Astrocyte (in vitro differentiated cells and primary cell): Measurements from ENCODE around the gene ULK4. TPM values are rescaled to one million over a fixed set of nuclear protein-coding genes. Genes with fewer than 3 reads are reported as not detected.

Experiments used
- DNase-seq: peaks from one replicate; pipeline ENCODE4 v3.0.0-alpha.2; 2010; ENCODE audit warnings: low read depth
- FAIRE-seq: peaks from 2 replicates; lab custom pipeline; 2011; peaks lifted over from hg19 to GRCh38; lab: Jason Lieb, UNC
- H2AFZ ChIP-seq: 2 replicates; pipeline ENCODE4 v1.6.0; 2012; ENCODE audit warnings: low read depth, low read length, inconsistent platforms
- H3K27ac ChIP-seq: 2 replicates; pipeline ENCODE4 v1.5.1; 2011; ENCODE audit warnings: low read depth, low read length, inconsistent platforms
- H3K27me3 ChIP-seq: 2 replicates; pipeline ENCODE4 v1.6.0; 2011; ENCODE audit warnings: low read length, inconsistent platforms; ENCODE audit not compliant: insufficient read depth
- H3K36me3 ChIP-seq: 2 replicates; pipeline ENCODE4 v1.5.1; 2011; ENCODE audit warnings: low read length, inconsistent platforms; ENCODE audit not compliant: insufficient read depth
- H3K4me1 ChIP-seq: 2 replicates; pipeline ENCODE4 v1.5.1; 2011; ENCODE audit warnings: low read length, inconsistent platforms; ENCODE audit not compliant: insufficient read depth
- H3K4me2 ChIP-seq: 2 replicates; pipeline ENCODE4 v1.6.0; 2012; ENCODE audit warnings: low read length, inconsistent platforms
- H3K4me3 ChIP-seq: 2 replicates; pipeline ENCODE4 v1.5.1; 2011; ENCODE audit warnings: low read depth, mild to moderate bottlenecking, low read length, inconsistent platforms; ENCODE audit not compliant: insufficient read depth
- H3K79me2 ChIP-seq: 2 replicates; pipeline ENCODE4 v1.6.0; 2012; ENCODE audit warnings: mild to moderate bottlenecking, low read length, inconsistent platforms; ENCODE audit not compliant: insufficient read depth
- H3K9ac ChIP-seq: 2 replicates; pipeline ENCODE4 v1.6.0; 2012; ENCODE audit warnings: mild to moderate bottlenecking, low read length, inconsistent platforms
- H3K9me3 ChIP-seq: 2 replicates; pipeline ENCODE4 v1.5.1; 2012; ENCODE audit warnings: low read depth, mild to moderate bottlenecking, low read length, inconsistent platforms; ENCODE audit not compliant: insufficient read depth
- H4K20me1 ChIP-seq: 2 replicates; pipeline ENCODE4 v1.6.0; 2012; ENCODE audit warnings: low read length, inconsistent platforms; ENCODE audit not compliant: insufficient read depth
- H3K27ac Mint-ChIP-seq: one replicate; pipeline ENCODE4 v1.8.0; 2021; ENCODE audit warnings: mild to moderate bottlenecking, mixed read lengths; ENCODE audit not compliant: unreplicated experiment
- H3K27me3 Mint-ChIP-seq: one replicate; pipeline ENCODE4 v1.8.0; 2021; ENCODE audit warnings: low read depth, mixed read lengths; ENCODE audit not compliant: unreplicated experiment
- H3K36me3 Mint-ChIP-seq: one replicate; pipeline ENCODE4 v1.8.0; 2021; ENCODE audit warnings: low read depth, mixed read lengths; ENCODE audit not compliant: unreplicated experiment
- H3K4me1 Mint-ChIP-seq: one replicate; pipeline ENCODE4 v1.8.0; 2021; ENCODE audit warnings: low read depth, mixed read lengths; ENCODE audit not compliant: unreplicated experiment
- H3K4me3 Mint-ChIP-seq: one replicate; pipeline ENCODE4 v1.8.0; 2021; ENCODE audit warnings: mild to moderate bottlenecking, moderate library complexity, mixed read lengths; ENCODE audit not compliant: unreplicated experiment
- H3K9me3 Mint-ChIP-seq: one replicate; pipeline ENCODE4 v1.8.0; 2021; ENCODE audit warnings: mild to moderate bottlenecking, mixed read lengths; ENCODE audit not compliant: unreplicated experiment
- EZH2 ChIP-seq: IDR thresholded peaks from 2 replicates; pipeline ENCODE4 v1.6.1; 2012; ENCODE audit warnings: mild to moderate bottlenecking, low read length, inconsistent platforms; ENCODE audit not compliant: insufficient read depth
- total RNA-seq: library from RNA; stranded (reverse); gene quantifications from 2 replicates; pipeline ENCODE4 v1.2.1, GENCODE V29; 2021
- TF ChIP-seq, protein P1 (sequence below): IDR thresholded peaks from 2 replicates; pipeline ENCODE4 v1.5.1; 2011; ENCODE audit warnings: low read depth, mild to moderate bottlenecking, inconsistent platforms, low read length, moderate library complexity; ENCODE audit not compliant: insufficient read depth

ULK4 gene
- total RNA-seq, 1 donor from 2014 or later = 6.6 TPM

DNA sequence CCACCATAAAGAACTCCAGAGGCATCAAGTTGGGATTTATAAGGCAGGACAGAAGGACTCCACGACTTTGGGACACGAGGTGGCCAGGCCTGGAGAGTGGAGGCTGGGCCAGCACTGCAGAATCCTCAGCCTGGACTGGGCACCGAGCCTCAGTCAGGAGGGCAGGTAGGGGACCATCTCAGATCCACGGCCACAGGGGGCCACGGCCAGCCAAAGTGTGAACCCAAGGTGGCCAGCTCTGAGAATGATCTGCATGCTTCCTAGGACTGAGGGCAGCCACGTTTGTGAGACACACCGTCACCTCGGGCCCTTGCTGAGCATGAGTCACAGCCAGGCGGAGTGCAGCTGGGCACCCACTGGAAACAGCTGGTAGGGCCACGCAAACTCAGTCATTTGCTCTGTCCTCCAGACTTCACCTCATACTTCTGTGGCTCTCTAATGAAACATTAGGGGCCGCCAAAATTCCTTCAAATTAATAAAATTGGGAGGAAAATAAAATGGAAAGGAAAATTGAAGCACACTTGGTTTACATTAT lies 696.8 kb downstream of the ULK4 start:
- no peaks in the 10 kb centered on the region for H4K20me1 ChIP-seq
- H2AFZ ChIP-seq = peak overlapping the region; percentile 19

DNA sequence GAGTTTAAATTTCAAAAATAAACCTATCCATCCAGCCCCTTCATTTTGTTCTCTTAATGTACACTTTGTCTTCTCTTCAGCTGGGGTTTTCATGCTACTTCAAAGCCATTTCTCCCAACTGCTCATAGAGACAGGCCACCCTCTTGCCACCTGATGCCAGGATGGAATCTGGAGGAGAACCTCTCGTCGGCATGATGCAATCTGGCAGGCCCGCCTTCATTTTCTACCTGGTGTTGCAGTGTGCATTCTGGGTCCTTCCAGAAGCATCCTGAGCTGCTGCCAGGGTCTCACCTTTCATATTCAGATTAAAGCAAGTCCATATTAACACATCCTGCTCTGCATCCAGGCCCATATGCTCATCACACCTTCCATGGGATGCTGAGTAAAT lies 701.8 kb downstream of the ULK4 start:
- Mint-ChIP-seq H3K27ac (no peak overlapping the region), H3K27me3 (no peaks in the 10 kb centered on the region), H3K4me1 (peaks cover 9% of the 10 kb centered on the region), H3K4me3 (no peak overlapping the region), H3K36me3 (peaks cover 7% of the 10 kb centered on the region), H3K9me3 (peaks cover 4% of the 10 kb centered on the region)
- Histone ChIP-seq H3K4me2 (no peak overlapping the region), H3K27me3 (no peaks in the 10 kb centered on the region), H2AFZ (no peak overlapping the region), H3K9me3 (no peaks in the 10 kb centered on the region), H3K9ac (no peak overlapping the region), H3K4me1 (peaks cover 9% of the 10 kb centered on the region), H3K79me2 (no peaks in the 10 kb centered on the region), H3K4me3 (no peak overlapping the region), H3K36me3 (no peaks in the 10 kb centered on the region), H3K27ac (no peak overlapping the region), H4K20me1 (no peaks in the 10 kb centered on the region)
- no peak for DNase-seq
- no peak for TF ChIP-seq EZH2
- TF ChIP-seq, protein P1, sequence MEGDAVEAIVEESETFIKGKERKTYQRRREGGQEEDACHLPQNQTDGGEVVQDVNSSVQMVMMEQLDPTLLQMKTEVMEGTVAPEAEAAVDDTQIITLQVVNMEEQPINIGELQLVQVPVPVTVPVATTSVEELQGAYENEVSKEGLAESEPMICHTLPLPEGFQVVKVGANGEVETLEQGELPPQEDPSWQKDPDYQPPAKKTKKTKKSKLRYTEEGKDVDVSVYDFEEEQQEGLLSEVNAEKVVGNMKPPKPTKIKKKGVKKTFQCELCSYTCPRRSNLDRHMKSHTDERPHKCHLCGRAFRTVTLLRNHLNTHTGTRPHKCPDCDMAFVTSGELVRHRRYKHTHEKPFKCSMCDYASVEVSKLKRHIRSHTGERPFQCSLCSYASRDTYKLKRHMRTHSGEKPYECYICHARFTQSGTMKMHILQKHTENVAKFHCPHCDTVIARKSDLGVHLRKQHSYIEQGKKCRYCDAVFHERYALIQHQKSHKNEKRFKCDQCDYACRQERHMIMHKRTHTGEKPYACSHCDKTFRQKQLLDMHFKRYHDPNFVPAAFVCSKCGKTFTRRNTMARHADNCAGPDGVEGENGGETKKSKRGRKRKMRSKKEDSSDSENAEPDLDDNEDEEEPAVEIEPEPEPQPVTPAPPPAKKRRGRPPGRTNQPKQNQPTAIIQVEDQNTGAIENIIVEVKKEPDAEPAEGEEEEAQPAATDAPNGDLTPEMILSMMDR = no peak
- FAIRE-seq = no peak

More for the DNA sequence above, 696.8 kb downstream of the ULK4 start:
- no peak for TF ChIP-seq EZH2
- TF ChIP-seq, protein P1 = no peak
- peak; percentile 67 for DNase-seq
- no peaks in the 10 kb centered on the region for H3K36me3 ChIP-seq
- H3K4me3 ChIP-seq = no peak overlapping the region
- Mint-ChIP-seq H3K4me1 (peaks cover 18% of the 10 kb centered on the region), H3K9me3 (peaks cover 4% of the 10 kb centered on the region), H3K27ac (no peak overlapping the region), H3K27me3 (no peaks in the 10 kb centered on the region), H3K36me3 (peaks cover 7% of the 10 kb centered on the region), H3K4me3 (no peak overlapping the region)
- no peaks in the 10 kb centered on the region for H3K9me3 ChIP-seq
- H3K4me1 ChIP-seq = peaks cover 27% of the 10 kb centered on the region
- peak overlapping the region; percentile 42 for H3K27ac ChIP-seq
- FAIRE-seq = no peak
- no peaks in the 10 kb centered on the region for H3K27me3 ChIP-seq
- peak overlapping the region; percentile 25 for H3K9ac ChIP-seq
- no peaks in the 10 kb centered on the region for H3K79me2 ChIP-seq
- H3K4me2 ChIP-seq = peak overlapping the region; percentile 39

DNA sequence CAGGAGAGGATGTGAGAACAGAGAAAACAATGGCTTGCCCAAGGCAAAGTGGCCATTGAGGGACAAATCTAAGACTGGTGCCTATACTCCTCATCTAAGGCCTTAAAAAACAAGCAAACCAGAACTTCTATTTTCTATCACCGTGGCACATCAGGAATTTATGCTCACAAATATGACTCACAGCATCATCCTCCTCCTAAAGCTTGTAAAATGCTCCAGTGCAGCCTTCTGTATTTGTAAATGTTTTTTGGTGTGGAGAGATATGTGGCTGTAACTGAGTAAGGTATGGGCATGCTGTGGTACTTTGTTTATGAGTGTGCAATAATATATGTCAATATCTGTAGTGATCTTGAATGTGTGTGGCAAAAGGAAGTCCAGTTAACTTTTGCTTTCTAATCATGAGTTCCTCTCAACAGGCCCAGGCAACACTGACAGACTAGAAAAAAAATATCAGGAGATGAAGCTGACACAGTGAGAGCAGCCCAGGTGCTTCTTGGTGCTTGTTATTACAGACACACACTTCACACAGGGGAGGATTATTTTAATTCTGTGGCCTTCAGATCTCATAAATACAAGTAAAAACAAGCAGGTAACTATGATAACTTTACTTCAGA lies 702.3 kb downstream of the ULK4 start:
- Mint-ChIP-seq H3K4me3 (no peak overlapping the region), H3K27ac (no peak overlapping the region), H3K36me3 (peaks cover 7% of the 10 kb centered on the region), H3K4me1 (peaks cover 9% of the 10 kb centered on the region), H3K9me3 (peaks cover 4% of the 10 kb centered on the region), H3K27me3 (no peaks in the 10 kb centered on the region)
- H3K9me3 ChIP-seq = no peaks in the 10 kb centered on the region
- H3K36me3 ChIP-seq = no peaks in the 10 kb centered on the region
- H3K27me3 ChIP-seq = no peaks in the 10 kb centered on the region
- H3K4me1 ChIP-seq = peaks cover 6% of the 10 kb centered on the region
- H3K27ac ChIP-seq = no peak overlapping the region
- peak overlapping the region; percentile 18 for H3K4me2 ChIP-seq
- H3K79me2 ChIP-seq = no peaks in the 10 kb centered on the region
- H3K9ac ChIP-seq = no peak overlapping the region
- no peak overlapping the region for H3K4me3 ChIP-seq
- no peak for TF ChIP-seq EZH2
- TF ChIP-seq, protein P1 = no peak
- FAIRE-seq (no peak), DNase-seq (peak; percentile 33)
- H4K20me1 ChIP-seq = no peaks in the 10 kb centered on the region
- H2AFZ ChIP-seq = no peak overlapping the region
